ENCODE results near the gene PRSS36.

The PRSS36 gene

DNA sequence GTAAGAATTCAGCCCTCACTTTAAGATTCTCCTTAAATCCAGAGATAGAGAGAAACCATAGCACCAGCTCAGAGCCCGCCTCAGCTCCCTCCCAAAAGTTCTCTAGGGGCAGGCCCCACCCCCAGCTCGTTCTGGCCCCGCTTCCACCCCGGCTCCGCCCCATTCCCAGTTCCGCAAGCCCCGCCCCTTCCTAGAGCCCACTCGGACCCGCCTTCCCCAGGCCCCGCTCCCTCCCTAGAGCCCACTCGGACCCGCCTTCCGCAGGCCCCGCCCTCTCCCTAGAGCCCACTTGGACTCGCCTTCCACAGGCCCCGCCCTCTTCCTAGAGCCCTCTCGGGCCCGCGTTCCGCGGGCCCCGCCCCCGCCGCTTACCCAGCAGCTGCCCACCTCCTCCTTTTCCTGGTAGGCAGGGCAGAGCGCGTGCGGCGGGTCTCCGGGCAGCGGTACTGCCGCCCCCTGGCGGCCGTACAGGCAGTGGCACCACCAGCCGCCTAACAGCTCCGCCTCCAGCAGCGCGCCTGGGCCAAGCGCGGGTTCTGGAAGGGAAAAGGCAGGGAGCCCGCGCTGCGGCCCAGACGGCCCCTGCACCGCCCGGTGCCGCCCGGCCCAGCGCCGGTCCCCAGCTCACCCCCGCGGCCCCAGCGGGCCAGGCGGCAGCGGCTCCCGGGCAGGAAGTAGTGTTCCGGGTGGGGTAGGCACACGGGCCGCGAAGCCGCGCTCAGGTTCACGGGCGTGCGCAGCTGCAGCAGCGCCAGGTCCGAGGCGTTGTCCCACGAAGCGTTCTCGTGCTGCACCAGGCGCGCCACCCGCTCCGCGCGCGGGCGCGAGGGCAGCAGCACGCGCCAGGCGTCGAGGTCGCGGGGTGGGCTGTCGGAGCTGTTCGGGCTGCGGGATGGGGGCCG is 7.5 kb downstream of the PRSS36 start (continued):
- TF ChIP-seq, protein P1, sequence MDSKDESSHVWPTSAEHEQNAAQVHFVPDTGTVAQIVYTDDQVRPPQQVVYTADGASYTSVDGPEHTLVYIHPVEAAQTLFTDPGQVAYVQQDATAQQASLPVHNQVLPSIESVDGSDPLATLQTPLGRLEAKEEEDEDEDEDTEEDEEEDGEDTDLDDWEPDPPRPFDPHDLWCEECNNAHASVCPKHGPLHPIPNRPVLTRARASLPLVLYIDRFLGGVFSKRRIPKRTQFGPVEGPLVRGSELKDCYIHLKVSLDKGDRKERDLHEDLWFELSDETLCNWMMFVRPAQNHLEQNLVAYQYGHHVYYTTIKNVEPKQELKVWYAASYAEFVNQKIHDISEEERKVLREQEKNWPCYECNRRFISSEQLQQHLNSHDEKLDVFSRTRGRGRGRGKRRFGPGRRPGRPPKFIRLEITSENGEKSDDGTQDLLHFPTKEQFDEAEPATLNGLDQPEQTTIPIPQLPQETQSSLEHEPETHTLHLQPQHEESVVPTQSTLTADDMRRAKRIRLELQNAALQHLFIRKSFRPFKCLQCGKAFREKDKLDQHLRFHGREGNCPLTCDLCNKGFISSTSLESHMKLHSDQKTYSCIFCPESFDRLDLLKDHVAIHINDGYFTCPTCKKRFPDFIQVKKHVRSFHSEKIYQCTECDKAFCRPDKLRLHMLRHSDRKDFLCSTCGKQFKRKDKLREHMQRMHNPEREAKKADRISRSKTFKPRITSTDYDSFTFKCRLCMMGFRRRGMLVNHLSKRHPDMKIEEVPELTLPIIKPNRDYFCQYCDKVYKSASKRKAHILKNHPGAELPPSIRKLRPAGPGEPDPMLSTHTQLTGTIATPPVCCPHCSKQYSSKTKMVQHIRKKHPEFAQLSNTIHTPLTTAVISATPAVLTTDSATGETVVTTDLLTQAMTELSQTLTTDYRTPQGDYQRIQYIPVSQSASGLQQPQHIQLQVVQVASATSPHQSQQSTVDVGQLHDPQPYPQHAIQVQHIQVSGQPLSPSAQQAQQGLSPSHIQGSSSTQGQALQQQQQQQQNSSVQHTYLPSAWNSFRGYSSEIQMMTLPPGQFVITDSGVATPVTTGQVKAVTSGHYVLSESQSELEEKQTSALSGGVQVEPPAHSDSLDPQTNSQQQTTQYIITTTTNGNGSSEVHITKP (tag by site-specific recombination; IDR thresholded peaks at IDR 0.05): peak; percentile 93
- peak; percentile 68; the same call in 1 of the 2 replicates for TF ChIP-seq ZFHX2 (tag by site-specific recombination; conservative IDR thresholded peaks at IDR 0.05)
- TF ChIP-seq, protein P2, sequence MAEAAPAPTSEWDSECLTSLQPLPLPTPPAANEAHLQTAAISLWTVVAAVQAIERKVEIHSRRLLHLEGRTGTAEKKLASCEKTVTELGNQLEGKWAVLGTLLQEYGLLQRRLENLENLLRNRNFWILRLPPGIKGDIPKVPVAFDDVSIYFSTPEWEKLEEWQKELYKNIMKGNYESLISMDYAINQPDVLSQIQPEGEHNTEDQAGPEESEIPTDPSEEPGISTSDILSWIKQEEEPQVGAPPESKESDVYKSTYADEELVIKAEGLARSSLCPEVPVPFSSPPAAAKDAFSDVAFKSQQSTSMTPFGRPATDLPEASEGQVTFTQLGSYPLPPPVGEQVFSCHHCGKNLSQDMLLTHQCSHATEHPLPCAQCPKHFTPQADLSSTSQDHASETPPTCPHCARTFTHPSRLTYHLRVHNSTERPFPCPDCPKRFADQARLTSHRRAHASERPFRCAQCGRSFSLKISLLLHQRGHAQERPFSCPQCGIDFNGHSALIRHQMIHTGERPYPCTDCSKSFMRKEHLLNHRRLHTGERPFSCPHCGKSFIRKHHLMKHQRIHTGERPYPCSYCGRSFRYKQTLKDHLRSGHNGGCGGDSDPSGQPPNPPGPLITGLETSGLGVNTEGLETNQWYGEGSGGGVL (tag by site-specific recombination; IDR thresholded peaks at IDR 0.05): peak; percentile 52; the same call in 1 of the 2 replicates
- TF ChIP-seq ZNF629 (tag by site-specific recombination; IDR thresholded peaks at IDR 0.05): peak; percentile 55; the same call in 1 of the 2 replicates
- no peak for TF ChIP-seq ZNF843 (tag by site-specific recombination; IDR thresholded peaks at IDR 0.05)
- TF ChIP-seq, protein P3, sequence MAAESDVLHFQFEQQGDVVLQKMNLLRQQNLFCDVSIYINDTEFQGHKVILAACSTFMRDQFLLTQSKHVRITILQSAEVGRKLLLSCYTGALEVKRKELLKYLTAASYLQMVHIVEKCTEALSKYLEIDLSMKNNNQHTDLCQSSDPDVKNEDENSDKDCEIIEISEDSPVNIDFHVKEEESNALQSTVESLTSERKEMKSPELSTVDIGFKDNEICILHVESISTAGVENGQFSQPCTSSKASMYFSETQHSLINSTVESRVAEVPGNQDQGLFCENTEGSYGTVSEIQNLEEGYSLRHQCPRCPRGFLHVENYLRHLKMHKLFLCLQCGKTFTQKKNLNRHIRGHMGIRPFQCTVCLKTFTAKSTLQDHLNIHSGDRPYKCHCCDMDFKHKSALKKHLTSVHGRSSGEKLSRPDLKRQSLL (tag by site-specific recombination; IDR thresholded peaks at IDR 0.05): peak; percentile 100
- no peak for TF ChIP-seq ZNF391 (tag by site-specific recombination; IDR thresholded peaks at IDR 0.05; ENCODE audit: borderline replicate concordance, low read depth)
- TF ChIP-seq MYNN (tag by site-specific recombination; IDR thresholded peaks at IDR 0.05; ENCODE audit: borderline replicate concordance): no peak
- TF ChIP-seq, protein P4, sequence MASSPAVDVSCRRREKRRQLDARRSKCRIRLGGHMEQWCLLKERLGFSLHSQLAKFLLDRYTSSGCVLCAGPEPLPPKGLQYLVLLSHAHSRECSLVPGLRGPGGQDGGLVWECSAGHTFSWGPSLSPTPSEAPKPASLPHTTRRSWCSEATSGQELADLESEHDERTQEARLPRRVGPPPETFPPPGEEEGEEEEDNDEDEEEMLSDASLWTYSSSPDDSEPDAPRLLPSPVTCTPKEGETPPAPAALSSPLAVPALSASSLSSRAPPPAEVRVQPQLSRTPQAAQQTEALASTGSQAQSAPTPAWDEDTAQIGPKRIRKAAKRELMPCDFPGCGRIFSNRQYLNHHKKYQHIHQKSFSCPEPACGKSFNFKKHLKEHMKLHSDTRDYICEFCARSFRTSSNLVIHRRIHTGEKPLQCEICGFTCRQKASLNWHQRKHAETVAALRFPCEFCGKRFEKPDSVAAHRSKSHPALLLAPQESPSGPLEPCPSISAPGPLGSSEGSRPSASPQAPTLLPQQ (tag by site-specific recombination; IDR thresholded peaks at IDR 0.05): 0 out of 2 replicates have a peak, but pooled peaks have one; percentile 23
- peak; percentile 53; the same call in 1 of the 2 replicates for TF ChIP-seq ZNF184 (tag by site-specific recombination; IDR thresholded peaks at IDR 0.05)
- no peak for TF ChIP-seq ZNF157 (tag by site-specific recombination; IDR thresholded peaks at IDR 0.05)
- TF ChIP-seq ZEB2 (tag by site-specific recombination; IDR thresholded peaks at IDR 0.05): peak; percentile 77
- TF ChIP-seq, protein P5, sequence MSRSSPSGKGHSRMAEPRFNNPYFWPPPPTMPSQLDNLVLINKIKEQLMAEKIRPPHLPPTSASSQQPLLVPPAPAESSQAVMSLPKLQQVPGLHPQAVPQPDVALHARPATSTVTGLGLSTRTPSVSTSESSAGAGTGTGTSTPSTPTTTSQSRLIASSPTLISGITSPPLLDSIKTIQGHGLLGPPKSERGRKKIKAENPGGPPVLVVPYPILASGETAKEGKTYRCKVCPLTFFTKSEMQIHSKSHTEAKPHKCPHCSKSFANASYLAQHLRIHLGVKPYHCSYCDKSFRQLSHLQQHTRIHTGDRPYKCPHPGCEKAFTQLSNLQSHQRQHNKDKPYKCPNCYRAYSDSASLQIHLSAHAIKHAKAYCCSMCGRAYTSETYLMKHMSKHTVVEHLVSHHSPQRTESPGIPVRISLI (tag by site-specific recombination; IDR thresholded peaks at IDR 0.05): no peak
- TF ChIP-seq, protein P6, sequence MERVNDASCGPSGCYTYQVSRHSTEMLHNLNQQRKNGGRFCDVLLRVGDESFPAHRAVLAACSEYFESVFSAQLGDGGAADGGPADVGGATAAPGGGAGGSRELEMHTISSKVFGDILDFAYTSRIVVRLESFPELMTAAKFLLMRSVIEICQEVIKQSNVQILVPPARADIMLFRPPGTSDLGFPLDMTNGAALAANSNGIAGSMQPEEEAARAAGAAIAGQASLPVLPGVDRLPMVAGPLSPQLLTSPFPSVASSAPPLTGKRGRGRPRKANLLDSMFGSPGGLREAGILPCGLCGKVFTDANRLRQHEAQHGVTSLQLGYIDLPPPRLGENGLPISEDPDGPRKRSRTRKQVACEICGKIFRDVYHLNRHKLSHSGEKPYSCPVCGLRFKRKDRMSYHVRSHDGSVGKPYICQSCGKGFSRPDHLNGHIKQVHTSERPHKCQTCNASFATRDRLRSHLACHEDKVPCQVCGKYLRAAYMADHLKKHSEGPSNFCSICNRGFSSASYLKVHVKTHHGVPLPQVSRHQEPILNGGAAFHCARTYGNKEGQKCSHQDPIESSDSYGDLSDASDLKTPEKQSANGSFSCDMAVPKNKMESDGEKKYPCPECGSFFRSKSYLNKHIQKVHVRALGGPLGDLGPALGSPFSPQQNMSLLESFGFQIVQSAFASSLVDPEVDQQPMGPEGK (tag by site-specific recombination; IDR thresholded peaks at IDR 0.05): peak; percentile 87
- TF ChIP-seq ZNF660 (tag by site-specific recombination; IDR thresholded peaks at IDR 0.05): peak; percentile 70; the same call in 1 of the 2 replicates
- peak; percentile 81 for TF ChIP-seq ZBTB8A (tag by site-specific recombination; IDR thresholded peaks at IDR 0.05)
- peak; percentile 87 for TF ChIP-seq EGR2 (tag by site-specific recombination; IDR thresholded peaks at IDR 0.05; ENCODE audit: low read depth)
- TF ChIP-seq ZNF24 (tag by site-specific recombination; IDR thresholded peaks at IDR 0.05): no peak
- TF ChIP-seq ZNF174 (tag by site-specific recombination; IDR thresholded peaks at IDR 0.05): no peak
- TF ChIP-seq, protein P7, sequence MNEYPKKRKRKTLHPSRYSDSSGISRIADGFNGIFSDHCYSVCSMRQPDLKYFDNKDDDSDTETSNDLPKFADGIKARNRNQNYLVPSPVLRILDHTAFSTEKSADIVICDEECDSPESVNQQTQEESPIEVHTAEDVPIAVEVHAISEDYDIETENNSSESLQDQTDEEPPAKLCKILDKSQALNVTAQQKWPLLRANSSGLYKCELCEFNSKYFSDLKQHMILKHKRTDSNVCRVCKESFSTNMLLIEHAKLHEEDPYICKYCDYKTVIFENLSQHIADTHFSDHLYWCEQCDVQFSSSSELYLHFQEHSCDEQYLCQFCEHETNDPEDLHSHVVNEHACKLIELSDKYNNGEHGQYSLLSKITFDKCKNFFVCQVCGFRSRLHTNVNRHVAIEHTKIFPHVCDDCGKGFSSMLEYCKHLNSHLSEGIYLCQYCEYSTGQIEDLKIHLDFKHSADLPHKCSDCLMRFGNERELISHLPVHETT (tag by site-specific recombination; IDR thresholded peaks at IDR 0.05): 0 out of 2 replicates have a peak, but pooled peaks have one; percentile 17
- no peak for TF ChIP-seq ZNF610 (tag by site-specific recombination; IDR thresholded peaks at IDR 0.05; ENCODE audit: borderline replicate concordance)
- TF ChIP-seq ZNF561 (tag by site-specific recombination; IDR thresholded peaks at IDR 0.05; ENCODE audit: borderline replicate concordance): peak; percentile 60
- TF ChIP-seq ZNF366 (tag by site-specific recombination; conservative IDR thresholded peaks at IDR 0.05): 0 out of 2 replicates have a peak, but pooled peaks have one; percentile 3
